Mononuclear cell (primary cell): Measurements from ENCODE around the gene NYAP1. TPM values are rescaled to one million over a fixed set of nuclear protein-coding genes. Genes with fewer than 3 reads are reported as not detected.
"Not testable (repeated sequence)": the region's sequence is repeated elsewhere in the genome, so short reads cannot be mapped to it uniquely, and the experiment has no call there.

Source experiments
- H3K27me3 ChIP-seq: 2 replicates; pipeline ENCODE4 v1.6.0; 2011; ENCODE audit warnings: low read length, control low read depth; ENCODE audit not compliant: insufficient read depth
- H3K4me1 ChIP-seq: 2 replicates; pipeline ENCODE4 v1.5.1; 2011; ENCODE audit warnings: mild to moderate bottlenecking, low read length, control low read depth; ENCODE audit not compliant: insufficient read depth
- H3K4me3 ChIP-seq: 2 replicates; pipeline ENCODE4 v1.5.1; 2011; ENCODE audit warnings: mild to moderate bottlenecking, low read length, moderate library complexity
- H3K9me3 ChIP-seq: 2 replicates; pipeline ENCODE4 v1.5.1; 2011; ENCODE audit warnings: low read depth, mild to moderate bottlenecking, control low read depth, low read length
- total RNA-seq: library from RNA; depleted of rRNA; stranded (reverse); fragments of >200 nt; gene quantifications from one replicate; pipeline ENCODE4 v1.2.3, GENCODE V29; 2012

NYAP1 gene
- total RNA-seq, 1 donor = 0.10 TPM

GRCh38 chr7:100486111-100486636, 2.4 kb downstream of the NYAP1 start:
- no peaks in the 10 kb centered on the region for H3K27me3 ChIP-seq
- H3K4me1 ChIP-seq = peaks cover 10% of the 10 kb centered on the region
- no peak overlapping the region for H3K4me3 ChIP-seq
- no peaks in the 10 kb centered on the region for H3K9me3 ChIP-seq

GRCh38 chr7:100486753-100487446, 3.2 kb downstream of the NYAP1 start:
- Histone ChIP-seq H3K27me3 (no peaks in the 10 kb centered on the region), H3K4me1 (peaks cover 10% of the 10 kb centered on the region), H3K9me3 (no peaks in the 10 kb centered on the region), H3K4me3 (no peak overlapping the region)

GRCh38 chr7:100488333-100489095, 4.8 kb downstream of the NYAP1 start:
- H3K9me3 ChIP-seq = no peaks in the 10 kb centered on the region
- H3K4me1 ChIP-seq = peaks cover 6% of the 10 kb centered on the region
- no peak overlapping the region for H3K4me3 ChIP-seq
- peaks cover 11% of the 10 kb centered on the region for H3K27me3 ChIP-seq

- Histone ChIP-seq H3K27me3 (peaks cover 14% of the 10 kb centered on the region), H3K9me3 (no peaks in the 10 kb centered on the region), H3K4me3 (no peak overlapping the region), H3K4me1 (peaks cover 11% of the 10 kb centered on the region)
These were observed 5.4 kb downstream of the NYAP1 start for GRCh38 chr7:100489121-100489520.

- Histone ChIP-seq H3K9me3 (no peaks in the 10 kb centered on the region), H3K4me1 (peaks cover 13% of the 10 kb centered on the region), H3K4me3 (no peak overlapping the region), H3K27me3 (peaks cover 16% of the 10 kb centered on the region)
These were observed 6.1 kb downstream of the NYAP1 start for GRCh38 chr7:100489824-100490223.

GRCh38 chr7:100490483-100491191, 6.9 kb downstream of the NYAP1 start:
- H3K4me1 ChIP-seq = peaks cover 13% of the 10 kb centered on the region
- H3K9me3 ChIP-seq = no peaks in the 10 kb centered on the region
- no peak overlapping the region for H3K4me3 ChIP-seq
- H3K27me3 ChIP-seq = peaks cover 16% of the 10 kb centered on the region

GRCh38 chr7:100491192-100491578, 7.5 kb downstream of the NYAP1 start:
- Histone ChIP-seq H3K4me3 (no peak overlapping the region), H3K9me3 (no peaks in the 10 kb centered on the region), H3K4me1 (peaks cover 13% of the 10 kb centered on the region), H3K27me3 (peaks cover 16% of the 10 kb centered on the region)

GRCh38 chr7:100492738-100493475, 9.2 kb downstream of the NYAP1 start:
- Histone ChIP-seq H3K9me3 (no peaks in the 10 kb centered on the region), H3K4me3 (no peak overlapping the region), H3K4me1 (peaks cover 13% of the 10 kb centered on the region), H3K27me3 (peaks cover 16% of the 10 kb centered on the region)

GRCh38 chr7:100493476-100494264, 9.9 kb downstream of the NYAP1 start:
- Histone ChIP-seq H3K27me3 (peaks cover 16% of the 10 kb centered on the region), H3K4me1 (peaks cover 13% of the 10 kb centered on the region), H3K4me3 (no peak overlapping the region), H3K9me3 (no peaks in the 10 kb centered on the region)

- Histone ChIP-seq H3K27me3 (peaks cover 16% of the 10 kb centered on the region), H3K9me3 (no peaks in the 10 kb centered on the region), H3K4me1 (peaks cover 13% of the 10 kb centered on the region), H3K4me3 (no peak overlapping the region)
These were observed 12.8 kb downstream of the NYAP1 start for GRCh38 chr7:100496509-100496908.

- not testable (repeated sequence) for H3K27me3 ChIP-seq, H3K4me3 ChIP-seq, H3K9me3 ChIP-seq, H3K4me1 ChIP-seq
These were observed 17.0 kb downstream of the NYAP1 start for GRCh38 chr7:100500743-100501142.

GRCh38 chr7:100504031-100504430, 20.3 kb downstream of the NYAP1 start:
- H3K4me1 ChIP-seq, H3K27me3 ChIP-seq, H3K9me3 ChIP-seq, H3K4me3 ChIP-seq: not testable (repeated sequence)

- Histone ChIP-seq H3K27me3 (no peaks in the 10 kb centered on the region), H3K4me1 (no peaks in the 10 kb centered on the region)
These were observed 21.3 kb downstream of the NYAP1 start for GRCh38 chr7:100504887-100505611.

More at GRCh38 chr7:100504887-100505611, 21.3 kb downstream of the NYAP1 start:
- H3K9me3 ChIP-seq = no peaks in the 10 kb centered on the region
- H3K4me3 ChIP-seq = no peak overlapping the region
